ENCODE data around the gene ZSWIM3. TPM values are rescaled to one million over a fixed set of nuclear protein-coding genes. Genes with fewer than 3 reads are reported as not detected.

Gene ZSWIM3
- total and polyA plus RNA-seq, 2 of the 13 experiments (the other 11 are each of a cell fraction or from before 2014, with no cell fraction given) = 5.2 to 5.8 TPM

DNA sequence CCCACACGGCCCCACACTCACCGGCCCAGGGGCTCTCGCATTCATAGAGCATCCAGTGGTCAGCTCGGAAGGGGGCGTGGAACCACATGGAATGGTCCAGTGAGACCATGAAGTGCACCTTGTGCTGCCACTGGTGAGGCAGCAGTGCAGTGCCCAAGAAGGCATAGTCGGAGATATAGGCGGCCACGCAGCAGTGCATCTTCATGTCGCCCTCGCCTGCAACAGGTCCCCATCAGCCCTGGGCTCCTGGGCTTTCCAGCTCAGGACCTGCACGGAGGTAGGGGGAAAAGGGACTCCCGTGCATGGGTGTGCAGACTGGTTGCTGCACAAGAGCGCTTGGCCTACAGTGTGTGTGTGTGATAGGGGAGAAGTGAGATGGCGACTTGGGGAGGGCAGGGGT is 13.9 kb upstream of the ZSWIM3 start:
- DNase-seq (ENCODE audit: low spot score) (no peak), FAIRE-seq (no peak), ATAC-seq (no peak; the same call in 1 of the 3 replicates)
- Histone ChIP-seq H3K4me3 (replicated peaks in 1 of 3; ENCODE audit: insufficient read depth in 1 of 3, low read depth in 2 of 3, low read length in 3 of 3) (no peak overlapping the region), H3K79me2 (ENCODE audit: insufficient read depth, low read length) (no peaks in the 10 kb centered on the region), H3K36me3 (replicated peaks in 1 of 2; ENCODE audit: control insufficient read depth in 1 of 2, insufficient read depth in 2 of 2, low read length in 2 of 2) (peaks cover 22 to 44% of the 10 kb centered on the region in 2 experiments), H4K20me1 (ENCODE audit: insufficient read depth, low read length) (no peaks in the 10 kb centered on the region), H3K27ac (ENCODE audit: extremely low read length, insufficient read depth, low read length) (no peak overlapping the region), H3K27me3 (ENCODE audit: control insufficient read depth in 1 of 2, insufficient read depth in 2 of 2, low read length in 2 of 2) (no peaks in the 10 kb centered on the region), H3K9me3 (ENCODE audit: low read length) (no peaks in the 10 kb centered on the region), H2AFZ (ENCODE audit: low read length) (no peak overlapping the region), H3K4me1 (ENCODE audit: insufficient read depth, low read length) (peaks cover 4% of the 10 kb centered on the region; the same call in 1 of the 2 replicates), H3K9ac (ENCODE audit: insufficient read depth, low read depth, low read length) (no peak overlapping the region), H3K4me2 (ENCODE audit: low read depth, low read length) (no peak overlapping the region)
- in situ Hi-C loops (cut with HindIII; ENCODE audit: extremely low pct_ligation_motif_present, low pct_unique_long_range_greater_than_20kb) = no loop called here
- CTCF ChIA-PET (ENCODE audit: low intra/inter-chr PET ratio, low total read pairs) = no interaction called here
- BruUV-seq (replicated peaks) = no TSS peak
- POLR2A ChIA-PET = interaction anchor here (0.9 to 1.7 kb wide), 2 partner anchors 14 to 20 kb away, joined by 3 read pairs; no protein-coding TSS in a partner anchor
- intact Hi-C loops (cut with micrococcal nuclease; ENCODE audit: unreplicated experiment) = no loop called here
- WGBS (ENCODE audit: low lambda C conversion rate) = 96% methylated on average over 14 of the region's 14 CpGs
- no peak for TF ChIP-seq ZMYM2 (CRISPR knock-in tag; IDR thresholded peaks at IDR 0.05)
- TF ChIP-seq, protein P1, sequence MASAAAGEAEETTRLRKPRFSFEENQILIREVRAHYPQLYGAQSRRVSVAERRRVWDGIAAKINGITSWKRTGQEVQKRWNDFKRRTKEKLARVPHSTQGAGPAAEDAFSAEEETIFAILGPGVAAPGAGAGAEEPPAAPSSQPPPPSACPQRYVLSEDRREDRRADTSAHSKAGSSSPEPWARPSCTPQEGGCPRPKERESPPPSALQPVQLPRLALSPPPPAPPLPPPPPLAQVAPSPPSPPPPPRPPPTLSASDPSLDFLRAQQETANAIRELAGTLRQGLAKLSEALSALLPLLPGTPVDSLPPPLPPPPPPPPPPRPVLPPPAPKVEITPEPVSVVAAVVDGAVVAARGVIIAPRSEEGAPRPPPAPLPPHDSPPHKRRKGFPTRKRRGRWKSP (CRISPR knock-in tag; IDR thresholded peaks at IDR 0.05) = no peak
- TF ChIP-seq PHF8 (CRISPR knock-in tag; IDR thresholded peaks at IDR 0.05) = no peak
- no peak for TF ChIP-seq MAX (IDR thresholded peaks at IDR 0.05)
- TF ChIP-seq NRL (CRISPR knock-in tag; IDR thresholded peaks at IDR 0.05; ENCODE audit: borderline replicate concordance) = 0 out of 2 replicates have a peak, but pooled peaks have one; percentile 23
- no peak for TF ChIP-seq NFAT5 (CRISPR knock-in tag; IDR thresholded peaks at IDR 0.05)
- TF ChIP-seq TP53 (CRISPR knock-in tag; conservative IDR thresholded peaks at IDR 0.05) = no peak
- peak; percentile 40 for TF ChIP-seq RBM22 (optimal IDR thresholded peaks at IDR 0.05; ENCODE audit: low read length)
- no peak for TF ChIP-seq JUNB (CRISPR knock-in tag; IDR thresholded peaks at IDR 0.05; ENCODE audit: borderline replicate concordance)
- TF ChIP-seq NKX3-1 (CRISPR knock-in tag; IDR thresholded peaks at IDR 0.05) = no peak
- TF ChIP-seq ZNF124 (CRISPR knock-in tag; IDR thresholded peaks at IDR 0.05) = no peak
- TF ChIP-seq THAP8 (CRISPR knock-in tag; IDR thresholded peaks at IDR 0.05; ENCODE audit: borderline replicate concordance) = no peak
- no peak for TF ChIP-seq FOXK1 (CRISPR knock-in tag; IDR thresholded peaks at IDR 0.05; ENCODE audit: borderline replicate concordance, low read depth)
- no peak for TF ChIP-seq ZNF563 (CRISPR knock-in tag; IDR thresholded peaks at IDR 0.05)
- TF ChIP-seq ZNF616 (CRISPR knock-in tag; IDR thresholded peaks at IDR 0.05; ENCODE audit: low read depth) = no peak
- TF ChIP-seq TRAFD1 (CRISPR knock-in tag; IDR thresholded peaks at IDR 0.05; ENCODE audit: borderline replicate concordance) = no peak
- TF ChIP-seq ZMAT3 (CRISPR knock-in tag; conservative IDR thresholded peaks at IDR 0.05) = no peak

Measured in HepG2 (cell line).